ENCODE measurements around the gene HTR4.

DNA sequence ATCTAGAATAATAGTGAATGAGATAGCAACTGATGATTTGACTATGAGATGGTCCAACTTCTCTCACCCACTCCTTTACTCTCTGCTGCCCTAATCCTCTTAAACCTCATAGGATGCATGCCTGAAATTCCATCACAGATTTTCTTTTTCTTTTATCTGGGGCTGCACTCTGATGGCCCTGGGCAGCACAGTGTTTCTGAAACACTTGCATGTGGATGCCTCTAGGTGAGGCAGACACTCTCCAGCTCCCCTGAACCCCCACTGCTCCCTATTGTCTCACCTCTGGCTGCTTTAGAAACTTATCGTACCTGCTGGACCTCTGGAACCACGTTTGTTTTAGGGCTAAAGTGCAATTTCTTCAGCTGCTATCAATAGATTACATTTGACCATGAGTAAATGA is 67.5 kb downstream of the HTR4 start:
- TF ChIP-seq, protein P1, sequence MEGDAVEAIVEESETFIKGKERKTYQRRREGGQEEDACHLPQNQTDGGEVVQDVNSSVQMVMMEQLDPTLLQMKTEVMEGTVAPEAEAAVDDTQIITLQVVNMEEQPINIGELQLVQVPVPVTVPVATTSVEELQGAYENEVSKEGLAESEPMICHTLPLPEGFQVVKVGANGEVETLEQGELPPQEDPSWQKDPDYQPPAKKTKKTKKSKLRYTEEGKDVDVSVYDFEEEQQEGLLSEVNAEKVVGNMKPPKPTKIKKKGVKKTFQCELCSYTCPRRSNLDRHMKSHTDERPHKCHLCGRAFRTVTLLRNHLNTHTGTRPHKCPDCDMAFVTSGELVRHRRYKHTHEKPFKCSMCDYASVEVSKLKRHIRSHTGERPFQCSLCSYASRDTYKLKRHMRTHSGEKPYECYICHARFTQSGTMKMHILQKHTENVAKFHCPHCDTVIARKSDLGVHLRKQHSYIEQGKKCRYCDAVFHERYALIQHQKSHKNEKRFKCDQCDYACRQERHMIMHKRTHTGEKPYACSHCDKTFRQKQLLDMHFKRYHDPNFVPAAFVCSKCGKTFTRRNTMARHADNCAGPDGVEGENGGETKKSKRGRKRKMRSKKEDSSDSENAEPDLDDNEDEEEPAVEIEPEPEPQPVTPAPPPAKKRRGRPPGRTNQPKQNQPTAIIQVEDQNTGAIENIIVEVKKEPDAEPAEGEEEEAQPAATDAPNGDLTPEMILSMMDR (IDR thresholded peaks at IDR 0.05) = no peak
- TF ChIP-seq POLR2AphosphoS5 (IDR thresholded peaks at IDR 0.05) (no peak), POLR2A (IDR thresholded peaks at IDR 0.05) (no peak)
